GM10248 (cell line): ENCODE data around the gene NUDT8.

Experiments
- CTCF ChIA-PET: fragments of 300-600 bp; sonication (Branson Sonifier 250); formaldehyde crosslinking; extraction: SDS; loops from one replicate; lab custom pipeline; 2021; ENCODE audit warnings: antibody characterized with exemption; lab: Yijun Ruan, JAX
- POLR2A ChIA-PET: fragments of 350-650 bp; sonication (Branson Sonifier 250); formaldehyde crosslinking; extraction: SDS; loops from one replicate; lab custom pipeline; 2020; ENCODE audit warnings: antibody characterized with exemption; lab: Yijun Ruan, JAX
- DNase-seq: peaks from one replicate; pipeline ENCODE4 v3.0.0; 2012; ENCODE audit errors: extremely low spot score
- TF ChIP-seq, protein P1 (sequence below): IDR thresholded peaks from 2 replicates; pipeline ENCODE4 v1.5.1; 2012; ENCODE audit warnings: mild to moderate bottlenecking, low read depth; ENCODE audit errors: extremely low read depth, missing control alignments, control extremely low read depth

NUDT8 gene

DNA sequence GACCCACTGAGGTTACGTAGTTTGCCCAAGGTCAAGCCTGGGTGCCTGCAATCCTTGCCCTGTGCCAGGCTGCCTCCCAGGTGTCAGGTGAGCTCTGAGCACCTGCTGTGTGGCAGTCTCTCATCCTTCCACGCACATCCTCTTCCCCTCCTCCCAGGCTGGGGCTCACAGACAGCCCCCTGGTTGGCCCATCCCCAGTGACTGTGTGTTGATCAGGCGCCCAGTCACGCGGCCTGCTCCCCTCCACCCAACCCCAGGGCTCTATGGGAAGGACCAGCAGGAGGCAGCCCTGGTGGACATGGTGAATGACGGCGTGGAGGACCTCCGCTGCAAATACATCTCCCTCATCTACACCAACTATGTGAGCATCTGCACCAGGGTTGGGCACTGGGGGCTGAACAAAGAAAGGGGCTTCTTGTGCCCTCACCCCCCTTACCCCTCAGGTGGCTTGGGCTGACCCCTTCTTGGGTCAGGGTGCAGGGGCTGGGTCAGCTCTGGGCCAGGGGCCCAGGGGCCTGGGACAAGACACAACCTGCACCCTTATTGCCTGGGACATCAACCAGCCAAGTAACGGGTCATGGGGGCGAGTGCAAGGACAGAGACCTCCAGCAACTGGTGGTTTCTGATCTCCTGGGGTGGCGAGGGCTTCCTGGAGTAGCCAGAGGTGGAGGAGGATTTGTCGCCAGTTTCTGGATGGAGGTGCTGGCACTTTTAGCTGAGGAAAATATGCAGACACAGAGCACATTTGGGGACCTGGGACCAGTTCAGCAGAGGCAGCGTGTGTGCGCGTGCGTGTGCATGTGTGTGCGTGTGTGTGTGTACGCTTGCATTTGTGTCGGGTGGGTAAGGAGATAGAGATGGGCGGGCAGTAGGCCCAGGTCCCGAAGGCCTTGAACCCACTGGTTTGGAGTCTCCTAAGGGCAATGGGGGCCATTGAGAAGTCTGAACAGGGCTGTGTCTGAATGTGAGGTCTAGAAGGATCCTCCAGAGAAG is 44.6 kb downstream of the NUDT8 start:
- TF ChIP-seq, protein P1, sequence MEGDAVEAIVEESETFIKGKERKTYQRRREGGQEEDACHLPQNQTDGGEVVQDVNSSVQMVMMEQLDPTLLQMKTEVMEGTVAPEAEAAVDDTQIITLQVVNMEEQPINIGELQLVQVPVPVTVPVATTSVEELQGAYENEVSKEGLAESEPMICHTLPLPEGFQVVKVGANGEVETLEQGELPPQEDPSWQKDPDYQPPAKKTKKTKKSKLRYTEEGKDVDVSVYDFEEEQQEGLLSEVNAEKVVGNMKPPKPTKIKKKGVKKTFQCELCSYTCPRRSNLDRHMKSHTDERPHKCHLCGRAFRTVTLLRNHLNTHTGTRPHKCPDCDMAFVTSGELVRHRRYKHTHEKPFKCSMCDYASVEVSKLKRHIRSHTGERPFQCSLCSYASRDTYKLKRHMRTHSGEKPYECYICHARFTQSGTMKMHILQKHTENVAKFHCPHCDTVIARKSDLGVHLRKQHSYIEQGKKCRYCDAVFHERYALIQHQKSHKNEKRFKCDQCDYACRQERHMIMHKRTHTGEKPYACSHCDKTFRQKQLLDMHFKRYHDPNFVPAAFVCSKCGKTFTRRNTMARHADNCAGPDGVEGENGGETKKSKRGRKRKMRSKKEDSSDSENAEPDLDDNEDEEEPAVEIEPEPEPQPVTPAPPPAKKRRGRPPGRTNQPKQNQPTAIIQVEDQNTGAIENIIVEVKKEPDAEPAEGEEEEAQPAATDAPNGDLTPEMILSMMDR, result no peak
- CTCF ChIA-PET, result interaction anchor here (0.6 to 3.9 kb wide), 8 partner anchors 9 to 148 kb away, joined by 3 to 28 read pairs (median 4); partner anchors contain the start of genes NUDT8 and PTPRCAP
- DNase-seq, result no peak
- POLR2A ChIA-PET, result interaction anchor here (1.4 kb wide), 1 partner anchor 28 kb away, joined by 5 read pairs; no protein-coding TSS in a partner anchor

DNA sequence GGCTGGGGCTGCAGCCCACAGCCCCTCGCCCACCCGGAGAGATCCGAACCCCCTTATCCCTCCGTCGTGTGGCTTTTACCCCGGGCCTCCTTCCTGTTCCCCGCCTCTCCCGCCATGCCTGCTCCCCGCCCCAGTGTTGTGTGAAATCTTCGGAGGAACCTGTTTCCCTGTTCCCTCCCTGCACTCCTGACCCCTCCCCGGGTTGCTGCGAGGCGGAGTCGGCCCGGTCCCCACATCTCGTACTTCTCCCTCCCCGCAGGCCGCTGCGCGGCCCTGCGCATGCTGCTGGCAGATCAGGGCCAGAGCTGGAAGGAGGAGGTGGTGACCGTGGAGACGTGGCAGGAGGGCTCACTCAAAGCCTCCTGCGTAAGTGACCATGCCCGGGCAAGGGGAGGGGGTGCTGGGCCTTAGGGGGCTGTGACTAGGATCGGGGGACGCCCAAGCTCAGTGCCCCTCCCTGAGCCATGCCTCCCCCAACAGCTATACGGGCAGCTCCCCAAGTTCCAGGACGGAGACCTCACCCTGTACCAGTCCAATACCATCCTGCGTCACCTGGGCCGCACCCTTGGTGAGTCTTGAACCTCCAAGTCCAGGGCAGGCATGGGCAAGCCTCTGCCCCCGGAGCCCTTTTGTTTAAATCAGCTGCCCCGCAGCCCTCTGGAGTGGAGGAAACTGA is 45.4 kb downstream of the NUDT8 start:
- peak; percentile 41 for DNase-seq
- ChIA-PET CTCF (interaction anchor here (0.8 to 3.9 kb wide), 14 partner anchors 10 to 238 kb away, joined by 3 to 28 read pairs (median 4); partner anchors contain the start of genes NUDT8 and PTPRCAP), POLR2A (interaction anchor here (1.0 to 1.4 kb wide), 2 partner anchors 8 to 29 kb away, joined by 5 to 6 read pairs; no protein-coding TSS in a partner anchor)
- TF ChIP-seq, protein P1, result no peak

DNA sequence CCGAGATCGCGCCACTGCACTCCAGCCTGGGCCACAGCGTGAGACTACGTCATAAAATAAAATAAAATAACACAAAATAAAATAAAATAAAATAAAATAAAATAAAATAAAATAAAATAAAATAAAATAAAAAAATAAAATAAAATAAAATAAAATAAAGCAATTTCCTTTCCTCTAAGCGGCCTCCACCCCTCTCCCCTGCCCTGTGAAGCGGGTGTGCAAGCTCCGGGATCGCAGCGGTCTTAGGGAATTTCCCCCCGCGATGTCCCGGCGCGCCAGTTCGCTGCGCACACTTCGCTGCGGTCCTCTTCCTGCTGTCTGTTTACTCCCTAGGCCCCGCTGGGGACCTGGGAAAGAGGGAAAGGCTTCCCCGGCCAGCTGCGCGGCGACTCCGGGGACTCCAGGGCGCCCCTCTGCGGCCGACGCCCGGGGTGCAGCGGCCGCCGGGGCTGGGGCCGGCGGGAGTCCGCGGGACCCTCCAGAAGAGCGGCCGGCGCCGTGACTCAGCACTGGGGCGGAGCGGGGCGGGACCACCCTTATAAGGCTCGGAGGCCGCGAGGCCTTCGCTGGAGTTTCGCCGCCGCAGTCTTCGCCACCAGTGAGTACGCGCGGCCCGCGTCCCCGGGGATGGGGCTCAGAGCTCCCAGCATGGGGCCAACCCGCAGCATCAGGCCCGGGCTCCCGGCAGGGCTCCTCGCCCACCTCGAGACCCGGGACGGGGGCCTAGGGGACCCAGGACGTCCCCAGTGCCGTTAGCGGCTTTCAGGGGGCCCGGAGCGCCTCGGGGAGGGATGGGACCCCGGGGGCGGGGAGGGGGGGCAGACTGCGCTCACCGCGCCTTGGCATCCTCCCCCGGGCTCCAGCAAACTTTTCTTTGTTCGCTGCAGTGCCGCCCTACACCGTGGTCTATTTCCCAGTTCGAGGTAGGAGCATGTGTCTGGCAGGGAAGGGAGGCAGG is 46.2 kb downstream of the NUDT8 start, which contains the start of gene GSTP1:
TSS of gene GSTP1 (plus strand) at position 566 of the 958 bp plus-strand sequence. CDS start at position 598, 32 bp downstream.
- POLR2A ChIA-PET, result interaction anchor here (0.5 to 1.0 kb wide), 2 partner anchors 9 to 1446 kb away, joined by 4 to 6 read pairs; no protein-coding TSS in a partner anchor
- TF ChIP-seq, protein P1, result peak; percentile 66
- DNase-seq, result peak; percentile 91
- CTCF ChIA-PET, result interaction anchor here (0.8 to 3.9 kb wide), 21 partner anchors 11 to 237 kb away, joined by 3 to 28 read pairs (median 4); partner anchors contain the start of genes ACY3, NUDT8 and PTPRCAP

DNA sequence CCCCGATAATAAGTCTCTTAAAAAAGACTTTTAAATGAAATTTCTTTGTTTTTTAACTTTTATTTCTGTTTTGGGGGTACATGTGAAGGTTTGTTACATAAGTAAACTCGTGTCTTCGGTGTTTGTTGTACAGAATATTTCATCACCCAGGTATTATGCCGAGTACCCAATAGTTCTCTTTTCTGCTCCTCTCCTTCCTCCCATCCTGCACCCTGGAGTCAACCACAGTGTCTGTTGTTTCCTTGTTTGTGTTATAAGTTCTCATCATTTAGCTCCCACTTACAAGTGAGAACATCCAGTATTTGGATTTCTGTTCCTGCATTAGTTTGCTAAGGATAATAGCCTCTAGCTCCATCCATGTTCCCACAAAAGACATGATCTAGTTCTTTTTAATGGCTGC is 47.7 kb downstream of the NUDT8 start:
- ChIA-PET POLR2A (no interaction called here), CTCF (interaction anchor here (0.6 to 3.9 kb wide), 10 partner anchors 9 to 70 kb away, joined by 3 to 28 read pairs (median 4); partner anchors contain the start of gene NUDT8)
- DNase-seq, result no peak
- TF ChIP-seq, protein P1, result no peak

DNA sequence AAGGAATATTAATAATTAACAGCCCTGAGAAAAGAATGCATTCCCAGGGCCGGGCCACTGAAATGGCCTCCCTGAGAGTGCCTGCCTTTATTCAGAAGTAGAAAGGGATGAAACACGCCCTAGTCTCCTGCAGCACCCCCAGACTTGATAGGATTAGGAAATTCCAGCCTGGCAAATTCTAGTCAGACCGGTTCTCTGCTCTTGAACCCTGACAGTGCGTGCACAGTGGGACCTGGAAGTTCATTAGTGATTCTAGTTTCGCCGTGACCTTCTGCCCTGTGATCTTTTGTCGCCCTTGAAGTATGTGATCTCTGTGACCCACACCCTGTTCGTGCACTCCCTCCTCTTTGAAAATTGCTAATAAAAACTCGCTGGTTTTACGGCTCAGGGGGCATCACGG is 48.3 kb downstream of the NUDT8 start:
- ChIA-PET CTCF (interaction anchor here (1.4 to 3.1 kb wide), 3 partner anchors 9 to 27 kb away, joined by 3 to 24 read pairs (median 23); no protein-coding TSS in a partner anchor), POLR2A (interaction anchor here (0.6 kb wide), 1 partner anchor 30 kb away, joined by 3 read pairs; no protein-coding TSS in a partner anchor)
- DNase-seq, result no peak
- TF ChIP-seq, protein P1, result no peak
